Sigmoid colon (tissue), 4 donors: Measurements from ENCODE around the gene SLC30A2.

Experiments used
- EP300 ChIP-seq, 4 donors: sonication (generic); formaldehyde crosslinking; IDR thresholded peaks; one replicate each; pipeline ENCODE4 v1.6.1; 2017; ENCODE audit warnings: antibody characterized with exemption in 4 of 4
- POLR2A ChIP-seq, 2 donors: fragments of 450-650 bp; IDR thresholded peaks; one replicate each; pipeline ENCODE4 v1.6.1; 2016; ENCODE audit warnings: antibody characterized with exemption in 2 of 2, mild to moderate bottlenecking in 2 of 2, moderate library complexity in 2 of 2
- POLR2AphosphoS5 ChIP-seq, 4 donors: sonication (generic); formaldehyde crosslinking; IDR thresholded peaks; one replicate each; pipeline ENCODE4 v1.6.1; 2017; ENCODE audit warnings: antibody characterized with exemption in 4 of 4
- TF ChIP-seq, protein P1 (sequence below), 4 experiments: fragments of 450-650 bp in 3 of 4; fragments of 200-600 bp in 1 of 4; IDR thresholded peaks; one replicate each; pipeline ENCODE4 v1.5.1; 2016 to 2019; ENCODE audit warnings: antibody characterized with exemption in 4 of 4, mild to moderate bottlenecking in 3 of 4, moderate library complexity in 2 of 4

GRCh38 chr1:26072305-26072704, 26.4 kb upstream of the SLC30A2 start:
- TF ChIP-seq, protein P1, sequence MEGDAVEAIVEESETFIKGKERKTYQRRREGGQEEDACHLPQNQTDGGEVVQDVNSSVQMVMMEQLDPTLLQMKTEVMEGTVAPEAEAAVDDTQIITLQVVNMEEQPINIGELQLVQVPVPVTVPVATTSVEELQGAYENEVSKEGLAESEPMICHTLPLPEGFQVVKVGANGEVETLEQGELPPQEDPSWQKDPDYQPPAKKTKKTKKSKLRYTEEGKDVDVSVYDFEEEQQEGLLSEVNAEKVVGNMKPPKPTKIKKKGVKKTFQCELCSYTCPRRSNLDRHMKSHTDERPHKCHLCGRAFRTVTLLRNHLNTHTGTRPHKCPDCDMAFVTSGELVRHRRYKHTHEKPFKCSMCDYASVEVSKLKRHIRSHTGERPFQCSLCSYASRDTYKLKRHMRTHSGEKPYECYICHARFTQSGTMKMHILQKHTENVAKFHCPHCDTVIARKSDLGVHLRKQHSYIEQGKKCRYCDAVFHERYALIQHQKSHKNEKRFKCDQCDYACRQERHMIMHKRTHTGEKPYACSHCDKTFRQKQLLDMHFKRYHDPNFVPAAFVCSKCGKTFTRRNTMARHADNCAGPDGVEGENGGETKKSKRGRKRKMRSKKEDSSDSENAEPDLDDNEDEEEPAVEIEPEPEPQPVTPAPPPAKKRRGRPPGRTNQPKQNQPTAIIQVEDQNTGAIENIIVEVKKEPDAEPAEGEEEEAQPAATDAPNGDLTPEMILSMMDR (IDR thresholded peaks at IDR 0.05): no peak
- TF ChIP-seq EP300 (IDR thresholded peaks at IDR 0.05): peak in 1 of 4 donors; percentile 21
- TF ChIP-seq POLR2AphosphoS5 (IDR thresholded peaks at IDR 0.05): peak in 1 of 4 donors; percentile 34
- no peak for TF ChIP-seq POLR2A (IDR thresholded peaks at IDR 0.05)
